ENCODE results near the gene NCKAP1. TPM values are rescaled to one million over a fixed set of nuclear protein-coding genes. Genes with fewer than 3 reads are reported as not detected.

NCKAP1 gene
- total and polyA plus RNA-seq, 2 donors (not counting 3 experiments of a cell fraction or from before 2014, with no cell fraction given) = 49.4 to 130 TPM

GRCh38 chr2:182912518-182912915, 125.7 kb downstream of the NCKAP1 start:
- dilution Hi-C loops (cut with MboI; ENCODE audit: extremely low pct_ligation_motif_present, low sequenced_read_pairs) = no loop called here
- CTCF ChIA-PET = interaction anchor here (0.8 kb wide), 1 partner anchor 68 kb away, joined by 3 read pairs; no protein-coding TSS in a partner anchor

More at GRCh38 chr2:182912518-182912915, 125.7 kb downstream of the NCKAP1 start:
- Histone ChIP-seq H3K36me3 (ENCODE audit: control insufficient read depth in 2 of 2, extremely low read depth in 1 of 2, insufficient read depth in 2 of 2, low read length in 2 of 2) (peaks cover 3% of the 10 kb centered on the region in 2 experiments), H3K27me3 (ENCODE audit: control insufficient read depth in 2 of 2, insufficient read depth in 2 of 2, low read length in 2 of 2) (no peaks in the 10 kb centered on the region), H3K27ac (ENCODE audit: insufficient read depth, low read depth, low read length) (no peak overlapping the region), H3K79me2 (ENCODE audit: control insufficient read depth, insufficient read depth, low read length) (no peaks in the 10 kb centered on the region), H2AFZ (ENCODE audit: low read depth, low read length) (no peak overlapping the region), H3K9me1 (replicated peaks; ENCODE audit: control insufficient read depth, extremely low read depth, insufficient read depth, low read length) (no peaks in the 10 kb centered on the region), H3K4me2 (ENCODE audit: insufficient read depth, low read length) (no peak overlapping the region), H3K9ac (replicated peaks; ENCODE audit: extremely low read depth, insufficient read depth, low read length) (no peak overlapping the region), H3K4me3 (replicated peaks in 1 of 3; ENCODE audit: insufficient read depth in 1 of 3, low read depth in 1 of 3, low read length in 3 of 3) (no peak overlapping the region), H3K4me1 (ENCODE audit: control insufficient read depth, extremely low read depth, insufficient read depth, low read length) (no peaks in the 10 kb centered on the region), H4K20me1 (replicated peaks; ENCODE audit: control insufficient read depth, extremely low read depth, insufficient read depth, low read length) (peaks cover 2% of the 10 kb centered on the region), H3K9me3 (replicated peaks; ENCODE audit: control insufficient read depth, insufficient read depth, low read length) (no peaks in the 10 kb centered on the region)
- FAIRE-seq (peak; percentile 31), DNase-seq (ENCODE audit: low read depth, low spot score) (no peak)
- BruUV-seq (replicated peaks) = no TSS peak
- POLR2A ChIA-PET = no interaction called here
- TF ChIP-seq JUN (IDR thresholded peaks at IDR 0.05; ENCODE audit: borderline replicate concordance, insufficient read depth, insufficient read length, low read depth) (no peak), CTCF (IDR thresholded peaks at IDR 0.05; ENCODE audit: extremely low read depth in 1 of 2, insufficient read depth in 1 of 2, low read depth in 1 of 2, low read length in 2 of 2) (no peak), GATA2 (IDR thresholded peaks at IDR 0.05; ENCODE audit: insufficient read depth, insufficient read length, low read depth, low read length) (no peak), MYC (IDR thresholded peaks at IDR 0.05; ENCODE audit: low read depth, low read length) (no peak), POLR2AphosphoS5 (IDR thresholded peaks at IDR 0.05; ENCODE audit: insufficient read depth, low read depth, low read length) (no peak), EZH2 (IDR thresholded peaks at IDR 0.05; ENCODE audit: borderline replicate concordance, low read depth, low read length, severe bottlenecking) (no peak), POLR2A (IDR thresholded peaks at IDR 0.05; ENCODE audit: low read depth, low read length) (no peak), MAX (IDR thresholded peaks at IDR 0.05; ENCODE audit: insufficient read depth, insufficient read length) (no peak), FOS (IDR thresholded peaks at IDR 0.05; ENCODE audit: borderline replicate concordance, insufficient read depth, low read length) (no peak)
- intact Hi-C loops (cut with micrococcal nuclease) = no loop called here

Data from endothelial cell of umbilical vein (primary cell).